Measurements from ENCODE around the gene FRMD6.

DNA sequence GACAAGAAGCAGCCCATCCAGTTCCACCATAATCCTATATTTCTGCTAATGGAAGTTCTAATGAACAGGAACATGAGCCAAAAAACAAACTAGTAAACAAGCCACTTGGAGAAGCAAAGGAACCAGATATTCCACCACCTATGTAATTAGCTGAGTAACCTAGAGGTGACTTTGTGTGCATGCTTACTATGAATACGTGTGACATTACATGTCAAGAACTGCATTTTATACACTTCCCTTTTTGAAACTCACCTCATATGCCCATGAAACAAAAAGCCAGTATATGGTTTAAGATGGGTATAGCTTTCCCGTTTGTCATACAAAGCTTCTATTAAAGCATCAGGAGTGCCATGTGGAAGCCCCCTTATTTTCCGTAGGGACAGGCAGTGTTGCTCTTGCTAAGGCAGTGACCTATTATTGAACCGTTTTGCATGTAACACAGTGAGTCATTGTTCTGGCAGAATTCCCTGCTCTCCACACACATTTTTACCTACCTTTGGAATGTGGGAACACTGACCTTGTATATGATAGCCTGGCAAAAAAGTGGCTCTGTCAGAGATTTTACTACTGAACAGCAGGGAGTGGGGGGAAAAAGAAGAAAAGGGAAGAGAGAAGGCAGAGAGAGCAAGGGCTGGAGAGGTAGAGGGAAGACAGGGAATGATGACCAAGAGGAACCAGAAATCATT, 34.8 kb upstream of the FRMD6 start:
- TF ChIP-seq POLR2A (IDR thresholded peaks at IDR 0.05; ENCODE audit: low read depth, low read length) (no peak), TAF1 (IDR thresholded peaks at IDR 0.05; ENCODE audit: borderline replicate concordance, low read depth, low read length) (no peak), POLR2AphosphoS5 (IDR thresholded peaks at IDR 0.05; ENCODE audit: low read depth, low read length) (no peak)

Measured in GM12892 (cell line).